HG03060 (cell line): ENCODE results near the gene PAX3.

Experiments
- ATAC-seq: cut with Tn5 transposase; IDR thresholded peaks from one replicate; pipeline ENCODE4 v1.9.1; 2021; ENCODE audit warnings: low read depth, moderate number of reproducible peaks; ENCODE audit not compliant: unreplicated experiment

Gene PAX3

DNA sequence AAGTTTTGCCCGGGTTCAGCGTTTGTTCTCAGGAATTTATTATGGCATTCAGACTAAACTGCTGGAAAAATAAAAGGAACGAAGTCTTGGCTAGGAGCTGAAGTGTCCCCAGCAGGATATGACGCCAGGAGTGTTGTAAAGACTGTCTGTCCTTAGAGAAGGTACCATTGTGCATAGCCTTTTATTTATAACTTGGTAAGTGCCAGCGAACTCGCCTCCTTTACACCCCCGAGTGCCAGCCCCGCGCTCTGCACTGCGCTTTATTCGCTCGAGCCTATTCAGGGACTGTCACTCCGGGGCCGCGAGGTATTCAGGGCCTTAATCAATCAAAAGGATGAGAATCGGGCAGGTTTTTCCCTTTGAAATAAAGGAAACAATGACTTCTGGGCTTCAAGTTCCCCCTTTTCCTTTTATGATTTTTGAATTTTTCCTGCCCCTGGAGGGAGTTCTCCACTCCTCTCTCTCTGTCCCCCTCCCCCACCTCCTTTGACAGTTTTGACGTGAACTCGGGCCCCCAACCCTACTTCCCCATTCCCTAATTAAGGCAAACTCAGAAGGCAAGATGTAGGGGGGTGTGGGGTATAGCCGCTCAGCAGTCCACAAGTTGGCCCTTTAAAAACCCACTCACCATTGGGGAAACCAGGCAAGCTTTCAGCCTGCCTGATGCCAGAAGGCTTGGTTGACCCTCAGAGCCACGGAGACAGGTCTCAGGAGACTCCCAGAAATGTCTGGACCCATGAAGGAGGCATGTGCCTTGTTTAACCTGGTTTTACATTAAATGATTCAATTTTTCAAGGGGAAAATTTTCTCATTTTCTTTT is 1.3 kb upstream of the PAX3 start:
- no peak for ATAC-seq

DNA sequence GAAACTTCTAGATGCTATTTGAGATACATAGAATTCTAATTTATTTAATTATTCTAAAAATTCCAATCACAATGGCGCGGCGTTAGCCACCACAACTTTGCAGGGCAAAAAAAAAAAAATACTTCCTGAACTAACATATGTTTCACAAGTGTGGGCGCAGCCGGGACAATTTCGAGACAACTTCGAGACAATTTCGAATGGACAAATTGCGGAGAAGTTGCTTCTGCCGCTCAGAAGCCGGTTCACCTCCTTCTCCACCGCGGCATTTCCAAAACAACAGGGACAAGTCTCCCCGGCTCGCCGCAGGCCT is 842 bp downstream of the PAX3 start:
- ATAC-seq = no peak

DNA sequence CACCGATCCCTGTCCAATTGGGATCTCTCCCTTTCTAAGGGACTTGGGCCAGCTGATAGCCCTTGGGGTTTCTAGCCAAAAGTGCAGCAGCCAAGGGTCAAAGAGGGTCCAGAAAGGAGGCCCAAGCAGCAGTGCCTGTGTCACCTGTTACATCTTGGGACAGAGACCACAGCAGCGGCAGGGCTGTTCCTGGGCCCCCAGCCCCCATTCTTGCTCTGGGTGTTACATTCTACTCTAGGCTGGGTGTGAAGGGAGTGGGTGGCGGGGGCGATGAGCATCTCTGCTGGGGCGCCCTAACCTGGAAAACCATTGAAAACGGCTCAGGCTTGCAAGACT is 1.2 kb downstream of the PAX3 start:
- ATAC-seq = no peak

DNA sequence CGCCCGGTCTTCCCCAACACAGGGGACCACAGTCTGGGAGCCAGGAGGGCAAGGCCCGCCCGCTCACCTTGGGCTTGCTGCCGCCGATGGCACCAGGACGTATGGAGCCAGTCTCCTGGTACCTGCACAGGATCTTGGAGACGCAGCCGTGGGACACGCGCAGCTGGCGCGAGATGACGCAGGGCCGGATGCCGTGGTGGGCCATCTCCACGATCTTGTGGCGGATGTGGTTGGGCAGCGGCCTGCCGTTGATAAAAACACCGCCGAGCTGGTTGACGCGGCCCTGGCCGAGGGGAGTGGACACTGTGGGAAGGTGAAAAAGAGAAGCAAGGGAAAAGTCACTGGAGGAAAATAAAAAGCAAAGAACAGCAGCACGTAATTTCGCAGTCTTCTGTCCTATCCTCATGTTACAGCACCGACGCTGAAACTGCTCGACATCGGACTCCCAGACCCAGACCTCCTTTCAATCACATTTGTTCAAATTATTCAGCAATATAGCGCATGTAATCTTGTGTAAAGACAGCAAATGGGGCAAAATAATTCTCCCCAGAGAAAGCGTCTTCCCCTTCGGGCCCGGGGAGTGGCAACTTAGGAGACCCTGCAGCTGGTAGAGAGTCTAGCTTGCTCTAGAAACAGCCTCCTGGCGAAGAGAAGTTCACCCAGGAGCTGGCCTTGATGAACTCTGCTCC is 1.7 kb downstream of the PAX3 start:
- no peak for ATAC-seq

DNA sequence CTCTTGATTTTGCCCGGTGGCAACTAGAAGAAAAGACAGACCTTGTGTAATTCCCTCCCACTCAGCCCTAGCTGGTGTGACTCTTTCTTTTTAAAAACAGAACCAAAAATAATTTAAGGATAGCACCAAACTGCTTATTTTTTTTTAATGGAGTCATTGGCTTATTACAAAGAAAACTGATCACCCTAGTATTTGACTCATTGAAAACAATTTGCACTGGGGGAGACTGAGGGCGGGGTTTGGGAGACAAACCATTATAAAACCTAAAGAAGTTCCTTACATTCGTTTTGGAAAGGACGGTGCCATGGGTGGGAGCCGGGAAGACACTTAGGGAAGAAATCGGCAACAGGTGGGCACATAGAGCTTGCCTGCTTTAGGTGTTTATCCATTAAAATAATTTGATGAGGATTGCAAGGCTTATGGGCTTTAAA is 2.5 kb downstream of the PAX3 start:
- no peak for ATAC-seq

DNA sequence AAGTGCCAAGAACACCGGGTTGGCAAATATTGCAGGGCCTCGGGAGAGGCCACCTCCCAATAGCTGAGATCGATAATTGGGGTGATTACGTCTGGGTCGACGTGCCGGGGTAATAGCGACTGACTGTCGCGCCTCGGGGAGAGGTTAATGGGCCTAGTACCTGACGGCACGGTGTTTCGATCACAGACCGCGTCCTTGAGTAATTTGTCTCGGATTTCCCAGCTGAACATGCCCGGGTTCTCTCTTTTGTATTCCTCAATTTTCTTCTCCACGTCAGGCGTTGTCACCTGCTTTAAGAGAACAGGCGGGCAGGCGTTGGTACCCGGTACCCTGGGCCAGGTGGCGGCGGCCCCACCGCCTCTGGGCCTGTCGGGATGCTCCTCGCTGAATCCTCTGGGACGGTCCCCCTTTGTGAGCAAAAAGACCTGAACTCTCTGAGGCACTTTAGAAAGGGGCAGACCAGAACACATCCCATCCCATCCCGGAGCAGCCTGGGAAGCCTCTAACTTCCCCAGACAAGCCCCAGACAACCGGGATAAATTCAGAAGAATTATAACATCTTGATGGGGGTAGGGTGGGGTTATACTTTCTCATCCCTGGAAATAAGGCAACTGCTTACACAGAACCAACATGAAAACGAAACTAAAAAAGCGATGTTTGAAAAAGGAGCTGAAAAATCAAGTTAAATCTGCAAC is 3.3 kb downstream of the PAX3 start:
- no peak for ATAC-seq

DNA sequence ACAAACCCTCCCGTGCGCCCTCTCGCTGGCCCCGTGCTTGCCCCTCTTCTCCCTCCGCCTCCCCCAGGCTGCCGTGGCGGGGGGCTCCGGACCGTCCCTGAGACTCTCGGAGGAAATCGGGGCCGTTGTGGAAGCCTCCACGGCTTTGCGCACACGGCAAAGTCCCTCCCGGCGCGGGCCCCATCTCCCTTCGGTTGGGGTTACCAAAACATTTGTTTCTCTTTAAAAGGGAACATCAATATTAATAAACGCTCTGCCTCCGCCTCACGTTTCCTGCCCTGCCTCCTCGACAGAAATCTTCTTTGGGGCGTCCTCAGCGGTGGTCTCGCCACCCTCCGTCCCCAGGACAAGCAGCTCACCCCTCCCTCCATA is 3.8 kb downstream of the PAX3 start:
- ATAC-seq = no peak

DNA sequence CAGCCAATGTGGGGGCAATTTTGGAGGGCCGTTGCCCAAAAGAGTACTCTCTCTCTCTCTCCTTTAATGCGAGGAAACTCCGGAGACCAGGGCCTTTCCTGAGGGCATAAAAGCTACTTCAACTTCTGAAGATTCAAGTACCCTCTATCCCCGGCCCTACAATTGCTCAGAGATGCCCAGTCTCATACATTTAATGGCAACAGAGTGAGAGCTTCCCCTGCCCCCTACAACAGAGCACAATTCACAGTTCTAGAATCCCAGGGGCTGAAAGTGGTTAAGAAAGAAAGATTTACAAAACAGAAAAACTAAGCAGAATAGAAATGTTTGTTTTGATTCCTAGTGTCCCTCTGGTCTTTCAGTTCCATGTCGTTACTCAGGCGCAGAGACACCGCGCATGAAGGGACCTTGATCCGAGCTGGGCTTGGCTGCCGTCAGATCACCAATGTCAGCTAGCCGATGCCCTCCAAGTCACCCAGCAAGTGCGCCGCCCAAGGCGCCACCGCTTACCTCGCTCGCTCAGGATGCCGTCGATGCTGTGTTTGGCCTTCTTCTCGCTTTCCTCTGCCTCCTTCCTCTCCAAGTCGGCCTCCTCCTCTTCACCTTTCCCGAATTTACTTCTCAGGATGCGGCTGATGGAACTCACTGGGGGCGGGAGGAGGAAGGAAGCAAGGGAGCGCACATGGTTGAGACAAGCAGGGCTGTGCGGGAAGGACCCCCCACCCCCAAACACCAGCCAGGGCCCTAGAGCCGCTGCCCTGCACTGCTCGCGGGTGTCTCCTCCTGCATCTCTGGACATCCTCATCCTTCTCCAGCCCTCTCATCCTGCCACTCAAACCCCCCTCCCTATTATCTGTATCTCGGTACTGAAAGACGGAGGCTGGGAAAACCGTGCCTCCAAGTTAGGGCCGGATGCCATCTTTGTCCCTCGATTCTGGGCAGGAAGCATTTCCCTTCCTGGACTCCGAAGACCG is 4.9 kb downstream of the PAX3 start:
- ATAC-seq = no peak

DNA sequence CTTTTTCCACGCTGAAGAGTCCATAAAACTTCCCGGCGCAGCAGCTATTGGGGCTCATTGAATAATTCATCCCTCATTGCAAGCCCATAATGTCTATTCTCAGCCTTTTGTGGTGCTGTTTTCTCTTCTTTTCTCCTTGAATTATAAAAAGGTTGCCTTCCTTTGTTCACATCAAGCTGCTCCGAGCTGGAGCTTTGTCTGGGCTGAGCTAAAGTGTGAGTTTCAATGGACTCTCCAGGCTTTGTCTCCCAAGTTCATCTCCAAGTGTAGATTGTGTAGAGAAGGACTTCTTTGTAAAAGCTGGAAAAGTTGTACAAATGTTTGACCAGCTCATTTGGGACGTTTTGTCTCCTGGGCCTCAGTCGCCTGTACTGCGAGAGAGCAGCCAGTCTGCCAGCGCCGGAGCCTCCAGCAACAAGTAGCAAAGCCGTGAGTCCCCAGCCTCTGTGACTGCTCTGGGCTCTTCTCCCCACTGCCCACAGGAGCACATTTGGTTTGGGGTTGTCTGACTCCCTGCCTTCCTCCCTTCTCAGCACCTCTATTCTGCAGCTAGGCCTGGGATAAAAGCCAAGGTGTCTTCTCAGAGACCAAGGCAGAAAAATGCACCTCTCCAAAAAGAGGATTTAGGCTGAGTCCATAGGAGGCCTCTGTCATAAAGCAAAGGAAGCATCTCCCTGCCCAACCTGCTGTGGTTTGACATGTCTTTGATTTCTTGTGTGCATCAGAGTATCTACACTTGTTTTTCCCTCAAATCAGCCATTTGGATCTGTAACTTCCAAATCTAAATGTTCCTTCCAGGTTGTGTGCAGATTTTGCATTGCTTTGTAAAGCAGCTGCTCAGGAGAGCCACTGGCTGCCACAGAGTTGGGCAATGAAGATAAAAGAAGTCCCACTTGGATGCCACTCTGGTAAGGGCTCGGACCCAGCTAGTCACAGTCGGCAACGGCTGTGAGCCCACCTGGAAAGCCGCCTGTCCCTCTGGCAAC is 6.4 kb downstream of the PAX3 start:
- ATAC-seq = no peak

DNA sequence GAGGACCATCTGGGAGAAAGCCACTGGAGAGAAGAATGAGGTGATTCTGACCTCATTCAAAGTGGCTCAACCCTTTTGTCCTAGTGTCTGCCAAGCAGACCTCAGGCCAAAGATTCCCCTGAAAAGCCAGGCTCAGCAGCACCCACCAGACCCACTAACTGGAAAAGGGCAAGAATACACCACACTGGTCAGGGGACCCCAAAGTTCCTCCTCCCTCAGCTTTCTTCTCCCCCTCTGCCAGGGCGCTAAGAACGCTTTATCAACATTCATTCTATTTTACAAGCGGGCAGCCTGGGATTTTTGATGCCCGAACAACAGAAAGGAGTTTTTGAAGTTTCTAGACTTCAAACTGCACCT is 7.3 kb downstream of the PAX3 start:
- no peak for ATAC-seq

DNA sequence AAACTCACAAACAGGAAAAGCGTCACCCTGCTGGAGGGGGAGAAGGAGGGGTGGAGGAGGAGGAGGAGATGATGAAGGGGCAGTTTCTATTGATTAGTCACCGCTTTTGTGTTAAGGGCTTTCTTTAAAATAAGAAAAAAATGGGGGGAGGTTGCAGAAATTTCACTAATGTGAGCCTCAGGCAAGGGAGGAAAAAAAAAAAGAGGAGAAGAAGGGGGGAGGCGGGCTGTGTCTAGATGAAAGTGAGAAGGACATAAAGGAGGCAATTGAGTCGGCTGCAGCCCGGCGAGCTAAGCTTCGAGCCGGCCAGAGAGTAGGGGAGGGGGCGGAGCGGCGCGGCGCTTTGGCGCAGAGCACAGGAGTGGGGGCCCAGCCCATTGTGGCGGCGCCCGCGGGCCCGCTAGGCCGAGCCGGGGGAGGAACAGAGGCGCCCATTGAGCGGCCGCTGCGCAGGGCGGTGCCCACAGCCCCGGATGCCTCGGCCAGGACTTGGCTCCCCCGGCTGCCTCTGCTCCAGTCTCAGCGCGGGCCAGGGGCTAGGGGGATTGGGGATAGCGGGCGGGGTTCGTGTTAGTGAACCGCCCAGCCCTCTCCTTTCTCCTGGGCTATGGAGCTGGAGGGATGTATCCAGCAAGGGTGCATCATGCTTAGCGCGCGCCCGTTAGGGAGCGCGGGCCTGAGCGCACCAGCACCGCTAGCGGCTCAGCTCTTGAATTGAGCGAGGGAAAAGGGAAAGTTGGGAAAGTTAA is 7.9 kb downstream of the PAX3 start:
- ATAC-seq = no peak

DNA sequence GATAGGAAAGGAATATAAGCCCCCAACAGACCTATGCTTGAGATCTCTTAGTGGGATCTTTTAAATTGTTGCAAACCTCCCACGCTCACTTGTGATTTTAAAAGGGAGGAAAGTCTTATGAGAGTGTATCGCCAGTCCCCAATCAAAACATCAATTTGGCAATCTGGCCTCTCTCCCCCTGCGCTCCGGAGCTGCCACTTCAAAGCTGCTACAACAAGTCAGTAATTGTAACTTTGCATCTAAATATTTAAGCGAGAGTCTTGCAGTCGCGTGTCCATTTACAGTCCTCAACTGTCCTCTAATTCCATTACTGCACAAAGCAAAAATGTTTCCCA is 8.4 kb downstream of the PAX3 start:
- no peak for ATAC-seq

DNA sequence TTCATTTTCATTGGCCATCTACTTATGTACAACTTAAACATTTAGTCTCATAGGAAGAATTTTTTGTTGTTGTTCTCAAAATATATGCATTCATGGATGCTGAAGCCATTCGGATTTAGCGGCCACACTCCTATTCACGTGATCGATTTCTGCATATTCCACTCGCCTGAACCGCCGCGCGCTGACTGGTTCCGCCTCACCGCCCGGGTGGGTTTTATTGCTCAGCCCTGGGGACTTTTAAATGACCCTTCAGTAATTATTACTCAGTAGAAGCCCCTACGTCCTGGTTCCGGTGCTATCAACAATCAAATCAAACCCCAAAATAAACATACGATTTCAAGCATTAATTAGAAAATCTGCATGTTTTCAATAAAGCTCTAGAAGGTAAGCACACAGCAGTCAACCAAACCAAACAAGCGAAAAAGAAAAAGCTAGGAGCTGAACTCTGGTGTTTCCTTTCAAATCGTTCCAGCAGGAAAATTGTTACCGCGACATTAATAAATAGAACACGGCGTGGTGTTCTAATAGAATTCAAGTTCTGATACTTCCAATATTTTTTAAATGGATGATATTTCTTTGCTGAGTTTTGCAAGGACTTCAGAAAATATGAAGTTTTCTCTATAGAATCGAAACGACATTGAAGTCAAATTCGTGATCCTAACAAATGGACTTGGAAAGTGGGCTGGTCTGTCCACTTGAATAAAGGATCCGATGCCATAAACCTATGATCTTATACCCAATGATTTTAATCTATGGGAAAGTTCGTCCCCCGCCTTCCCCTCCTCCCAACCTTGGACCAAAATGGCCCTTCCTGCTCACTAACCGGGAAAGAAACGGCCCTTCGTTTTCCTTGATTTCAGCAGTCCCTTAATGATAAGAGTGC is 9.3 kb downstream of the PAX3 start:
- ATAC-seq = no peak

DNA sequence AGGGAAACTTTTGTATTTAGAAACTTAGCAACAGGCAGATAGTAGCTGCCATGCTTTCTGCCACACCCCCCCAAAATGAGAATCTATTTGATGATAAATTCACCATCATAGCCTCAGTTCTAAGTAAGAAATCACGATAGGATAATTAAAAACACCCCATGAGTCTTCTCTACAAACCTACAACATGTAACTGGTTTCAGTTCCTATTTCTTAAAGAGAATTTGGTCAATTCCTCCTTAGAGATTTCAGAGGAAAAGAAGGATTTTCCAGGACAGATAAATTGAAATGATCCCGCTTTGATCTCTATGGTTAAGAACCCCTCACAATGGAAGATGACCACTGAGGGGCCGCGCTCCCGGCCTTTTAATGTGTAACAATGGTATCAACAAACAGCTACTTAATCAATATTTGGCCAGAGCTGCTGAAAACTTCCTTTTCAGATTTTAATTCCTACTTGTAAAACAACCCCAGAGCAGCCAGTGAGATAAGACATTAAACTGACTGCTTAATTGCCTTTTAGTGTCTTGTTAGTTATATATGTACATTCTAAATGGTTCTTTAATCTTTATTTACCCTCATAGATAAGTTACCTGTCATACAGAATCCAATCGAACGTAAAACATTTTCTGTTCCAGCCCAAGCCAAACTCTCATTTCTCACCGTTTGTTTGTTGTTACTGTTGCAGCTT is 10.1 kb downstream of the PAX3 start:
- ATAC-seq = no peak

DNA sequence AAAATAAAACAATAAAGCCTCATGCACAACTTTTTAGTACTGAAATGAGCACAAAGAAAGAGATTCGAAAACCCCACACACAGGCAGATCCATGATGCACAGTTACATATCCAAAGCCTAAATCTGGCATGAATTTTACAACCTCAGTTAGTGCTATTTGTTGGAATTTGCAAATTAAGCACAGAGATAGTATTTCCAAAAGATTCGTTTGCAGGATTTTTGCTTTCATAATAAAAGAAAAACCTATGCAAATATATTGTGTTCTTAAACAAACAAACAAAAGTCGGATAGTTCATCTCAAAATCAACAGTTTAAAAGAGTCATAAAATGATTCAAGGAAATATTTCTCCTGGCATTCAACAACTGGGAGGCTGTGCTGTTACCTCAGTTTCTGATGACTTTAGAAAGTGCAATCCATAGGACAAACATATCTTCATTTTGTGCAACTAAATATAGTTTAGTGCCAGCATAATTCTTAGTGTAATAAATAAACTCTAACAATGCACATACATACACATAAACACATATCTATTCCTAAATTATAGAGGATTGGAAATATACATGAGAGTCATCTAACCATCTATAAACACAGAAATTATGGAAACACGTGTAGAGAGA is 10.8 kb downstream of the PAX3 start:
- no peak for ATAC-seq

DNA sequence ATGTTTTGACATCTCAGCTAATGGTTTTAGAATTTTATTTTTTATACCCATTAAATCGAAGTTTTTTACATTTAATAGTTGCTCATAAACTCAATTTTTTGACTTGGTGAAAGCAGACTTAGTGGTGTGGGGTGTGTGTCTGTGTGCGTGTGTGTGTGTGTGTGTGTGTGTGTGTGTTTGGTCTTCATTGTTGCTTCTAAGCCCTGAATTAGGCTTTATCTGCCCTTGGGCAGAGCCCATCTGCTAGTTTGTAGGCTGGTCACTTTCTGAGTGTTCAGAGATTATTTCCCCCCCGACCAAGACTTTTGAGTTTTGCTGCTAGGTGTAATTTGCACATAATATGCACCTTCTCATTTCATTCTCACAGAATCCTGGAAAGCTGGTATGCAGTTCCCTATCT is 14.3 kb downstream of the PAX3 start:
- no peak for ATAC-seq

DNA sequence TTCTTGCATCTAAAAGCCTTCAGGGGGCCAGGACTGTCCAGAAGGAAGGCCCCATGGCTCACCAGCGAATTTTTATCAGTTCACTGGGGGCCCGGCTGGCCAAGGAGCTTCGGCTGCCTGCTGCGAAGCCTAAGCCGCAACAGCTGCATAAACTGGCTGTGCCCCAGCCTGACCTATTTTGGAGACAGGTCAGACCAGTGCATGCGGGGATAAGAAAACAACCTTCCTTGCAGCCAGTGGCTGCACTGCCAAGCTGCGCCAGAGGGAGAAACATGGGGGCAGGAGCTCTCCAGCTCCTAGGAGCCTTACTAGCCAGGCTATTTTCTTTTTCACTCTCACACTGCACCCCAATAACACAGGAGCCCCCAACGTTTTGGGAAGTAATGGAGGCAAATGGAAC is 15.2 kb downstream of the PAX3 start:
- no peak for ATAC-seq
